Right lobe of liver (tissue), 6 donors: ENCODE measurements around the gene KANSL1. TPM values are rescaled to one million over a fixed set of nuclear protein-coding genes. Genes with fewer than 3 reads are reported as not detected.
"Not testable (repeated sequence)": the region's sequence is repeated elsewhere in the genome, so short reads cannot be mapped to it uniquely, and the experiment has no call there.

Source experiments
- ATAC-seq, 4 donors: fragments of 200-7000 bp; cut with Tn5 transposase; one replicate each; pipeline ENCODE4 v1.9.1; 2020; ENCODE audit warnings: mild to moderate bottlenecking in 4 of 4, moderate library complexity in 4 of 4
- DNase-seq, 3 donors: peaks; one replicate each; pipeline ENCODE4 v3.0.0-alpha.2; 2020
- H3K27ac ChIP-seq, 3 donors: fragments of 200-600 bp; one replicate each; pipeline ENCODE4 v1.8.0; 2022
- H3K27me3 ChIP-seq, 2 donors: fragments of 200-600 bp; one replicate each; pipeline ENCODE4 v1.8.0; 2022
- H3K36me3 ChIP-seq, 4 donors: fragments of 200-600 bp; sonication (generic) in 1 of 4; one replicate each; pipeline versions ENCODE4 v1.5.1 to v1.8.0; 2017 to 2022; ENCODE audit warnings: control low read depth in 1 of 4
- H3K4me1 ChIP-seq, 4 donors: fragments of 200-600 bp; sonication (generic) in 1 of 4; one replicate each; pipeline versions ENCODE4 v1.5.1 to v1.8.0; 2017 to 2022; ENCODE audit warnings: control low read depth in 1 of 4
- H3K4me3 ChIP-seq, 3 donors: fragments of 200-600 bp; one replicate each; pipeline ENCODE4 v1.8.0; 2022
- H3K9me3 ChIP-seq, 4 donors: fragments of 200-600 bp; sonication (generic) in 1 of 4; one replicate each; pipeline versions ENCODE4 v1.5.1 to v1.8.0; 2017 to 2022; ENCODE audit warnings: control low read depth in 1 of 4
- POLR2A ChIP-seq: fragments of 450-650 bp; IDR thresholded peaks from one replicate; pipeline ENCODE4 v1.6.1; 2017; ENCODE audit warnings: antibody characterized with exemption, mild to moderate bottlenecking
- WGBS: methylation state at CpG from one replicate; pipeline ENCODE4 v1.1.6; 2018; ENCODE audit warnings: low coverage, low lambda C conversion rate; ENCODE audit not compliant: insufficient coverage; ENCODE audit errors: missing lambda C conversion rate; 5-methylcytosine and 5-hydroxymethylcytosine counted together
- intact Hi-C, 2 donors: fragments of 100-400 bp; cut with DNase I; formaldehyde crosslinking; loops; one replicate each; pipeline versions ENCODE4 v1.11.2 to v1.14.1; 2022
- total RNA-seq, 6 experiments: library from RNA; depleted of rRNA in 2 of 6; stranded (reverse); fragments of >200 nt in 2 of 6; fragmentation: NEBNext Ultra II Directional in 3 of 6; extraction: Animal tissue kit (Norgen Biotek cat#: 25700) in 3 of 6; gene quantifications; one replicate each; pipeline versions ENCODE4 v1.1.0 to v1.2.4, GENCODE V29; 2016 to 2023
- TF ChIP-seq, protein P1 (sequence below), 4 donors: fragments of 200-600 bp in 3 of 4; fragments of 450-650 bp in 1 of 4; IDR thresholded peaks; one replicate each; pipeline versions ENCODE4 v1.5.1 to v1.8.0; 2016 to 2022; ENCODE audit warnings: antibody characterized with exemption in 4 of 4, mild to moderate bottlenecking in 2 of 4
- donor health status: DM: no; HTN: yes; CAD: no.
- donor health status: DM: no; HTN: no; CAD: no.
- donor health status: DM: no; HTN: no; CAD: no.
- donor health status: DM: no; HTN: yes; CAD: no.
- donor health status: DM: no; HTN: yes; CAD: no.

The KANSL1 gene
- total RNA-seq, 6 experiments from 2014 or later, result 23.1 to 29.5 (median 25.9) TPM

DNA sequence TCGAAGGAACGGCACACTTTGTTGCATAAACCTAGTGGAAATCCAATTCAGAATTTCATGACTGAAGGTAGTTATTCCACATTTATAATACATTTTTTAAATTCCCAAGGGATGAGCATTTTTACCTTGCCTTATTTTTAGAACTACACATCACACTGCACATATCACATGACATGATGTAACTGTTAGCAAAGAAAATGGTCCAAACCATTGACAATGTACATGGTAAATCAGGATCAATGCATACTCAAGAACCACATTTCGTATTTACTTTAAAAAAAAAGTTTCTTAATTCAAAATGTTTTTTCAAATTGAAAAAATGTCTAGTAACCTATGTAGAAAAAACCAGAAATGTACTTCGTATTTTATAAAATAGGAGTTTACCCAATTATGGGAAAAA, 2.5 kb downstream of the KANSL1 start:
- peak overlapping the region; percentile 81 to 90 (median 83) for H3K4me3 ChIP-seq
- H3K27me3 ChIP-seq, result no peaks in the 10 kb centered on the region
- H3K36me3 ChIP-seq, result no peaks in the 10 kb centered on the region
- H3K9me3 ChIP-seq, result no peaks in the 10 kb centered on the region
- H3K4me1 ChIP-seq, result peaks cover 0 to 65% (median 0%) of the 10 kb centered on the region in 4 donors
- DNase-seq, result no peak
- 16% methylated on average over 4 of the region's 4 CpGs for WGBS
- ATAC-seq, result no peak
- TF ChIP-seq, protein P1, sequence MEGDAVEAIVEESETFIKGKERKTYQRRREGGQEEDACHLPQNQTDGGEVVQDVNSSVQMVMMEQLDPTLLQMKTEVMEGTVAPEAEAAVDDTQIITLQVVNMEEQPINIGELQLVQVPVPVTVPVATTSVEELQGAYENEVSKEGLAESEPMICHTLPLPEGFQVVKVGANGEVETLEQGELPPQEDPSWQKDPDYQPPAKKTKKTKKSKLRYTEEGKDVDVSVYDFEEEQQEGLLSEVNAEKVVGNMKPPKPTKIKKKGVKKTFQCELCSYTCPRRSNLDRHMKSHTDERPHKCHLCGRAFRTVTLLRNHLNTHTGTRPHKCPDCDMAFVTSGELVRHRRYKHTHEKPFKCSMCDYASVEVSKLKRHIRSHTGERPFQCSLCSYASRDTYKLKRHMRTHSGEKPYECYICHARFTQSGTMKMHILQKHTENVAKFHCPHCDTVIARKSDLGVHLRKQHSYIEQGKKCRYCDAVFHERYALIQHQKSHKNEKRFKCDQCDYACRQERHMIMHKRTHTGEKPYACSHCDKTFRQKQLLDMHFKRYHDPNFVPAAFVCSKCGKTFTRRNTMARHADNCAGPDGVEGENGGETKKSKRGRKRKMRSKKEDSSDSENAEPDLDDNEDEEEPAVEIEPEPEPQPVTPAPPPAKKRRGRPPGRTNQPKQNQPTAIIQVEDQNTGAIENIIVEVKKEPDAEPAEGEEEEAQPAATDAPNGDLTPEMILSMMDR (IDR thresholded peaks at IDR 0.05), result no peak
- TF ChIP-seq POLR2A, result no peak
- H3K27ac ChIP-seq, result peak overlapping the region in 2 of 3 donors; percentile 99
- intact Hi-C loops, result loop anchor here (5.0 to 10.0 kb wide), 2 partner anchors 84 to 143 kb away; no protein-coding TSS in a partner anchor

- peak in 2 of 4 donors; percentile 22 to 24 for ATAC-seq
- H3K4me3 ChIP-seq, DNase-seq, H3K36me3 ChIP-seq, H3K27me3 ChIP-seq, H3K9me3 ChIP-seq, H3K27ac ChIP-seq: not testable (repeated sequence)
- intact Hi-C loops, result loop anchor here (10.0 kb wide), 2 partner anchors 62 to 142 kb away; no protein-coding TSS in a partner anchor
- 94% methylated on average over 3 of the region's 3 CpGs for WGBS
- H3K4me1 ChIP-seq, result peaks cover 0 to 60% (median 3%) of the 10 kb centered on the region in 4 donors
- TF ChIP-seq, protein P1 (IDR thresholded peaks at IDR 0.05), result peak in 3 of 4 donors; percentile 10 to 26 (median 19)
Observed at GRCh38 chr17:46186827-46187235, 6.4 kb downstream of the KANSL1 start.

GRCh38 chr17:46184696-46185095, 8.5 kb downstream of the KANSL1 start:
- no peak overlapping the region for H3K27ac ChIP-seq
- peaks cover 0 to 52% (median 3%) of the 10 kb centered on the region in 4 donors for H3K4me1 ChIP-seq
- ATAC-seq (no peak), DNase-seq (no peak)
- intact Hi-C loops, result loop anchor here (10.0 kb wide), 2 partner anchors 60 to 140 kb away; no protein-coding TSS in a partner anchor
- H3K36me3 ChIP-seq, result no peaks in the 10 kb centered on the region
- no peak overlapping the region for H3K4me3 ChIP-seq
- H3K9me3 ChIP-seq, result no peaks in the 10 kb centered on the region
- TF ChIP-seq POLR2A, result no peak
- TF ChIP-seq, protein P1 (IDR thresholded peaks at IDR 0.05), result no peak
- WGBS, result 71% methylated on average over 4 of the region's 7 CpGs
- H3K27me3 ChIP-seq, result no peaks in the 10 kb centered on the region

DNA sequence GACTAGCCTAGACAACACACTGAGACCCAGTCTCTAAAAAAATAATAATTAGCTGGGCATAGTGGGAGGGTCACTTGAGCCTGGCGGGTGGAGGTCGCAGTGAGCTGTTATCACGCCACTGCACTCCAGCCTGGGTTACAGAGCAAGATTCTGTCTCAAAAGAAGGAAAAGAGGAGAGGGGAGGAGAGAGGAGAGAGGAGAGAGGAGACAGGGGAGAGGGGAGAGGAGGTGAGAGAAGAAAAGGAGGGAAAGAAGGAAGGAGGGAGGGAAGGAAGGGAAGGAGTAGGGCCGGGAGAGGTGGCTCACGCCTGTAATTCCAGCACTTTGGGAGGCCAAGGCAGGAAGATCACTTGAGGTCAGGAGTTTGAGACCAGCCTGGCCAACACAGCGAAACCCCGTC, 9.8 kb downstream of the KANSL1 start:
- not testable (repeated sequence) for ATAC-seq, DNase-seq, H3K9me3 ChIP-seq, H3K27ac ChIP-seq, H3K27me3 ChIP-seq, H3K4me3 ChIP-seq, H3K36me3 ChIP-seq
- 94% methylated on average over 7 of the region's 7 CpGs for WGBS
- intact Hi-C loops, result loop anchor here (10.0 kb wide), 2 partner anchors 59 to 139 kb away; no protein-coding TSS in a partner anchor
- peaks cover 0 to 52% (median 8%) of the 10 kb centered on the region in 4 donors for H3K4me1 ChIP-seq

- Histone ChIP-seq H3K27me3 (no peaks in the 10 kb centered on the region), H3K9me3 (no peaks in the 10 kb centered on the region), H3K4me1 (peaks cover 0 to 52% (median 9%) of the 10 kb centered on the region in 4 donors), H3K36me3 (no peaks in the 10 kb centered on the region), H3K27ac (no peak overlapping the region), H3K4me3 (no peak overlapping the region)
- 93% methylated on average over 3 of the region's 3 CpGs for WGBS
- TF ChIP-seq POLR2A, result no peak
- TF ChIP-seq, protein P1 (IDR thresholded peaks at IDR 0.05), result no peak
- no peak for DNase-seq
- intact Hi-C loops, result loop anchor here (10.0 kb wide), 2 partner anchors 58 to 138 kb away; no protein-coding TSS in a partner anchor
- ATAC-seq, result no peak
Observed at GRCh38 chr17:46182961-46183360, 10.3 kb downstream of the KANSL1 start.
